Hematopoietic multipotent progenitor cell (in vitro differentiated cells): ENCODE results near the gene FGF13. TPM values are rescaled to one million over a fixed set of nuclear protein-coding genes. Genes with fewer than 3 reads are reported as not detected.

Experiments used
- DNase-seq, 3 donors: peaks; one replicate each; pipeline ENCODE4 v3.0.0-alpha.2; 2011 to 2015; ENCODE audit warnings: low read depth in 2 of 3, low spot score in 2 of 3
- small RNA-seq: library from RNA; depleted of rRNA; stranded (forward); fragments of <200 nt; gene quantifications from one replicate; pipeline ENCODE3, GENCODE V24; 2012
- total RNA-seq: library from RNA; depleted of rRNA; stranded (reverse); fragments of >200 nt; gene quantifications from one replicate; pipeline ENCODE4 v1.2.3, GENCODE V29; 2012

The FGF13 gene
- total RNA-seq, 1 donor: under 0.01 TPM

DNA sequence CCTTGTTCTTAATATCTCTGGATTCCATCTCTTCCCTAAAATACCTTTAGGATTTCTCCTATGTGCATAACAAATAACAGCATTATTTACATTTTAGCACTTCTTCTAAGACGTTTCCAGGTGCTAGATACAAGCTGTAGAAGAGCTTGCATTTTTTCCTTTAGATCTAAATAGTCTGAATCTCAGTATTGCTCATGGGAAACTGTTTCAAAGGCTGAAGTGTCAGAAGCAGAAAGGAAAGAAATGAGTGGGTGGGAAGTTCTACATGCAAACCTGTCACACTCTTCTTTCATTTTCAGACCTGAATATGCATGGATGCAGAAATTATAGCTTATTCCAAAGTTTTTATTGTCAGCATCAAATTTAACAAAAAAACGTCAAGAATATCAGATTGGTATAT, 41.8 kb downstream of the FGF13 start:
- DNase-seq: no peak

GRCh38 chrX:138664466-138664865, 47.1 kb downstream of the FGF13 start:
- no peak for DNase-seq

- DNase-seq: no peak
Observed at GRCh38 chrX:138664016-138664415, 47.5 kb downstream of the FGF13 start.

GRCh38 chrX:138651494-138651893, 60.0 kb downstream of the FGF13 start:
- DNase-seq: no peak

DNA sequence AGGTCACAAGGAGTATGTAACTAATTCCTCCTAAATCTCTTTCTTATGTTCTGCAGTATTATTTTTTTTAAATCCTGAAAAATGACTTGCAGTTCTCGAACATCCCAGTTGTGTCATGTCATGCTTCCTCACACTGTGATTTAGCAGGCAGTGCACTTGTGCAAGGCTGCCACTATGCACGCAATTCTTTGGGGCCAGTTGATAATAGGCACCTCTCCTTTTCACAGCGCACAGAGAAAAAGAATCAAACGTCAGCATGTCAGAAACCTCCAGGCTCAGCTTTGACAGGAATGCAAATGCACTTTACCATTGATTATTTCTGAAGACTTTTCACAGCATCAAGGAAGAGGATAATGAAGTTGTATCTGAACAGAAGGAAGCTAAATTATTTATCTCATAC, 62.9 kb downstream of the FGF13 start:
- DNase-seq: no peak

DNA sequence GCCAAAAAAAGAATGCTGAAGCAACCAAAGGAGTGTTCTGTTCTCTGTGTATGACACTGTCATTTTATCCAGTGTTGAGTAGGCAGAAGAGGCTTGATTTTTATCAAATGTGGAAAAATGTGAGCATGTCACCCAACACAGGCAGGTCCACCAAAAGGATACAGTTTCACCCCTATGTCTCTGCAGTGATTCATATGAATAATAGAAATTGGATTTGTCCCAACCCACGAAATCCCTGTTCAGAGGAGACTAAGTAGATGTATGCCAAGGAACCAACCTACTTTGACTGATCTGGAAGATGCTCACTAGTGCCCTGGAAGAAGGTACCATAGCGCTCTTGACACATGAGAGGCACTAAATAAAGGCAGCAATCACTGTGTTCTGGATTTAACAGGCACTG, 72.5 kb downstream of the FGF13 start:
- no peak for DNase-seq

Small RNAs within 50 kb of the gene (small RNA-seq; reads per million reads assigned to genes)
- not detected for gene AL031386.1
- not detected for gene MIR504
